Adrenal gland (tissue), 12 donors: ENCODE data around the gene TJP3. TPM values are rescaled to one million over a fixed set of nuclear protein-coding genes. Genes with fewer than 3 reads are reported as not detected.

ENCODE experiments used
- DNase-seq, 7 donors: peaks; one replicate each; pipeline ENCODE4 v3.0.0-alpha.2; 2019 to 2020
- H3K27ac ChIP-seq, 5 donors: fragments of 200-600 bp; sonication (generic) in 4 of 5; 1 replicate in 3 of 5; 2 replicates in 2 of 5; pipeline versions ENCODE4 v1.5.1 to v1.8.0; 2016 to 2020; ENCODE audit warnings: mild to moderate bottlenecking in 1 of 5
- H3K27me3 ChIP-seq: fragments of 200-600 bp; 2 replicates; pipeline ENCODE4 v1.8.0; 2021
- H3K36me3 ChIP-seq, 2 donors: fragments of 200-600 bp; replicated peaks in 1 of 2; 1 replicate in 1 of 2; 2 replicates in 1 of 2; pipeline versions ENCODE4 v1.5.1 to v1.8.0; 2018 to 2022
- H3K4me1 ChIP-seq, 2 donors: fragments of 200-600 bp; replicated peaks in 1 of 2; 1 replicate in 1 of 2; 2 replicates in 1 of 2; pipeline versions ENCODE4 v1.5.1 to v1.8.0; 2018 to 2021
- H3K4me3 ChIP-seq, 4 donors: fragments of 200-600 bp; sonication (generic) in 3 of 4; one replicate each; pipeline ENCODE4 v1.5.1; 2016 to 2018
- H3K9me3 ChIP-seq, 3 donors: fragments of 200-600 bp; sonication (generic) in 1 of 3; replicated peaks in 1 of 3; 1 replicate in 2 of 3; 2 replicates in 1 of 3; pipeline versions ENCODE4 v1.5.1 to v1.8.0; 2016 to 2021
- POLR2A ChIP-seq, 2 donors: fragments of 450-650 bp; IDR thresholded peaks; one replicate each; pipeline ENCODE4 v1.6.1; 2017; ENCODE audit warnings: antibody characterized with exemption in 2 of 2, mild to moderate bottlenecking in 2 of 2, moderate library complexity in 1 of 2
- WGBS, 4 donors: extraction: QIAGEN DNeasy Blood & Tissue Kit in 2 of 4; methylation state at CpG; one replicate each; pipeline versions ENCODE4 v1.1.5 to v1.1.7; 2013 to 2017; 5-methylcytosine and 5-hydroxymethylcytosine counted together
- intact Hi-C, 2 donors: fragments of 100-400 bp; cut with DNase I; formaldehyde crosslinking; loops; one replicate each; pipeline versions ENCODE4 v1.14.1 to v1.15.0; 2022 to 2023
- polyA plus RNA-seq, 3 donors: library from polyadenylated mRNA; stranded (reverse); fragments of 200-250 nt in 2 of 3; fragments of 350-450 nt in 1 of 3; fragmentation: Illumina TruSeq in 1 of 3; extraction: RNeasy Lipid Tissue Mini Kit (QIAGEN cat#74804) in 1 of 3; gene quantifications; one replicate each; pipeline ENCODE4 v1.2.3, GENCODE V29; 2013 to 2014
- total RNA-seq, 9 donors: library from RNA; depleted of rRNA in 4 of 9; stranded (reverse); fragments of >200 nt in 4 of 9; fragments of 120-200 nt in 1 of 9; fragmentation: NEBNext Ultra II Directional in 1 of 9; extraction: Animal tissue kit (Norgen Biotek cat#: 25700) in 1 of 9; gene quantifications; one replicate each; pipeline versions ENCODE4 v1.1.0 to v1.2.4, GENCODE V29; 2013 to 2023
- TF ChIP-seq, protein P1 (sequence below), 6 experiments: fragments of 450-650 bp in 4 of 6; fragments of 200-600 bp in 2 of 6; sonication (generic) in 1 of 6; IDR thresholded peaks; 1 replicate in 5 of 6; 2 replicates in 1 of 6; pipeline versions ENCODE4 v1.5.1 to v1.8.0; 2016 to 2021; ENCODE audit warnings: antibody characterized with exemption in 6 of 6, mild to moderate bottlenecking in 2 of 6, moderate library complexity in 1 of 6
- donor health status: healthy with polysubstance abuse.
- donor health status: Bipolar disorder and iron deficiency.
- donor health status: DM: yes; HTN: yes; CAD: no.
- donor health status: DM: no; HTN: no; CAD: no.
- donor health status: DM: no; HTN: no; CAD: no.
- donor health status: DM: yes; HTN: yes; CAD: no.

Gene TJP3
- total and polyA plus RNA-seq, 12 donors, result 0.07 to 2.5 (median 0.24) TPM; not detected in 6

- Histone ChIP-seq H3K4me1 (no peaks in the 10 kb centered on the region), H3K9me3 (no peaks in the 10 kb centered on the region), H3K27ac (no peak overlapping the region), H3K27me3 (peaks cover 8% of the 10 kb centered on the region), H3K36me3 (no peaks in the 10 kb centered on the region), H3K4me3 (no peak overlapping the region)
- TF ChIP-seq, protein P1, sequence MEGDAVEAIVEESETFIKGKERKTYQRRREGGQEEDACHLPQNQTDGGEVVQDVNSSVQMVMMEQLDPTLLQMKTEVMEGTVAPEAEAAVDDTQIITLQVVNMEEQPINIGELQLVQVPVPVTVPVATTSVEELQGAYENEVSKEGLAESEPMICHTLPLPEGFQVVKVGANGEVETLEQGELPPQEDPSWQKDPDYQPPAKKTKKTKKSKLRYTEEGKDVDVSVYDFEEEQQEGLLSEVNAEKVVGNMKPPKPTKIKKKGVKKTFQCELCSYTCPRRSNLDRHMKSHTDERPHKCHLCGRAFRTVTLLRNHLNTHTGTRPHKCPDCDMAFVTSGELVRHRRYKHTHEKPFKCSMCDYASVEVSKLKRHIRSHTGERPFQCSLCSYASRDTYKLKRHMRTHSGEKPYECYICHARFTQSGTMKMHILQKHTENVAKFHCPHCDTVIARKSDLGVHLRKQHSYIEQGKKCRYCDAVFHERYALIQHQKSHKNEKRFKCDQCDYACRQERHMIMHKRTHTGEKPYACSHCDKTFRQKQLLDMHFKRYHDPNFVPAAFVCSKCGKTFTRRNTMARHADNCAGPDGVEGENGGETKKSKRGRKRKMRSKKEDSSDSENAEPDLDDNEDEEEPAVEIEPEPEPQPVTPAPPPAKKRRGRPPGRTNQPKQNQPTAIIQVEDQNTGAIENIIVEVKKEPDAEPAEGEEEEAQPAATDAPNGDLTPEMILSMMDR (IDR thresholded peaks at IDR 0.05), result no peak
- no peak for TF ChIP-seq POLR2A (IDR thresholded peaks at IDR 0.05)
- DNase-seq, result no peak
- intact Hi-C loops, result no loop called here
- 35 to 55% (median 42%) methylated on average over 17 to 23 of the region's 23 CpGs for WGBS, 4 donors
These were observed 4.8 kb downstream of the TJP3 start for GRCh38 chr19:3712663-3713611.

DNA sequence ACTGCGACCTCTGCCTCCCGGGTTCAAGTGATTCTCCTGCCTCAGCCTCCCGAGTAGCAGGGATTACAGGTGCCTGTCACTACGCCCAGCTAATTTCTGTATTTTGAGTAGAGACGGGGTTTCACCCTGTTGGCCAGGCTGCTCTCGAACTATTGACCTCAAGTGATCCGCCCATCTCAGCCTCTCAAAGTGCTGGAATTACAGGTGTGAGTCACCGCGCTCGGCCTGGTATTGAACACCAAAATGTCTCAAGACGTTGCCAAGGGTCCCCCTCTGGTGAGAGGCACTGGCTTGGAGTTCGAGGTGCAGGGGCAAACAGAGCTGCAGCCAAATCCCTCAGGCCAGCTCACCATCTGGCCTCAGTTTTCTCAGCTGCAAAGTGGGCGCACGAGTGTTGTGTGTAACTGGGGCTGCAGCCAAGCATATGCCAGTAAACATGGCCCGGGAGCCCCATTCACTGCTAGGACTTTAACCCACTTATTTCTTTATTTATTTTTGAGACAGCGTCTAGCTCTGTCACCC lies 8.0 kb downstream of the TJP3 start:
- Histone ChIP-seq H3K27me3 (peaks cover 21% of the 10 kb centered on the region), H3K4me3 (no peak overlapping the region), H3K9me3 (no peaks in the 10 kb centered on the region), H3K4me1 (peaks cover 0 to 2% of the 10 kb centered on the region in 2 donors), H3K27ac (no peak overlapping the region), H3K36me3 (no peaks in the 10 kb centered on the region)
- no peak for DNase-seq
- 71 to 80% (median 74%) methylated on average over 3 to 16 of the region's 16 CpGs for WGBS, 4 donors
- intact Hi-C loops, result no loop called here
- no peak for TF ChIP-seq POLR2A (IDR thresholded peaks at IDR 0.05)
- TF ChIP-seq, protein P1 (IDR thresholded peaks at IDR 0.05), result no peak

DNA sequence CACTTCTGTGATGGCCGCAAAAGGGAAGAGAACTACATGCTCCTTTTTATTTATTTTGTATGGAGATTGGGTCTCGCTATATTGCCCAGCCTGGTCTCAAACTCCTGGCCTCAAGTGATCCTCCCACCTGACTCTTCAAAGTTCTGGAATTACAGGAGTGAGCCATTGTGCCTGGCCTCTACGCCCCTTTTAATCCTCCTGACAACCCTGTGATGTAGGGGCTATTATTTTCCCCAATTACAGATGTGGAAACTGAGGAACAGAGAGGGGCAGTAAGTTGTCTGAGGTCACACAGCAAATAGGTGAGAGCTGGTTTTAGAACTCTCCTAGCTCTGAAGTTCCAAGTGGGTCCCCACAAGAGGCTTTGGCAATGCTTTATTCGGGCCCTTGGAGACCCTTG lies 11.7 kb downstream of the TJP3 start:
- Histone ChIP-seq H3K9me3 (no peaks in the 10 kb centered on the region), H3K4me3 (no peak overlapping the region), H3K27me3 (peaks cover 36% of the 10 kb centered on the region), H3K27ac (no peak overlapping the region), H3K36me3 (no peaks in the 10 kb centered on the region), H3K4me1 (peaks cover 0 to 9% of the 10 kb centered on the region in 2 donors)
- WGBS, 4 donors, result 73 to 88% (median 81%) methylated on average over 4 of the region's 4 CpGs
- DNase-seq, result no peak
- intact Hi-C loops, result no loop called here
- no peak for TF ChIP-seq POLR2A (IDR thresholded peaks at IDR 0.05)
- TF ChIP-seq, protein P1 (IDR thresholded peaks at IDR 0.05), result no peak

DNA sequence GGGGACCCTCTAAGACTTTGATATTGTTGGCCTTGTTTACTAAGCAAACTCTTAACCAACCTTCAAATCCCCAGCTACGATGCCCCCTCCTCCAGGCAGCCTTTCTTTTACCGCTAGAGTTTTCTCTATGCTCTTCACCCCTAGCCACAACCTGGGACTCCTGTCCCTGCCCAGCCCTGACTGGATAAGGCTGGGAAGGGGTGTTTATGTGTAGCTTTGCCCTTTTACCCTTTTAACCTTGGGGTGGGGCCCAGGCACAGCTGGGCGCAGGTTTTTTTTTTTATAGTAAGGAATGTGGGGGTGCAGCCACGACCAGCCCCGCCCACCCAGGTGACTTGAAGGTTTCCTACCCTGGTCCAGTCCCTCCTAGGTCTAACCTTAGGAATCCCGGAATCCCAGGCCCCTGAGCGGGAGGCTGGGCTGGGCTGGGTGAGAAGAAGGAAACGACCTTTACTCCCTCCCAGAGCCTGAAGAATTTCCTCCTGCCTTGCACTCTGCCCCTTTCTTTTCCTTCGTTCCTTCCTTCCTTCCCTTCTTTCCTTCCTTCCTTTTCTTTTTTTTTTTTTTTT lies 12.2 kb downstream of the TJP3 start:
- TF ChIP-seq, protein P1 (IDR thresholded peaks at IDR 0.05), result no peak
- no peak for TF ChIP-seq POLR2A (IDR thresholded peaks at IDR 0.05)
- no peak for DNase-seq
- Histone ChIP-seq H3K36me3 (no peaks in the 10 kb centered on the region), H3K9me3 (no peaks in the 10 kb centered on the region), H3K27ac (no peak overlapping the region), H3K4me3 (no peak overlapping the region), H3K27me3 (peaks cover 36% of the 10 kb centered on the region), H3K4me1 (peaks cover 0 to 9% of the 10 kb centered on the region in 2 donors)
- intact Hi-C loops, result no loop called here
- WGBS, 4 donors, result 18 to 28% (median 20%) methylated on average over 9 of the region's 9 CpGs
